H4 (cell line): ENCODE data around the gene AMIGO3. TPM values are rescaled to one million over a fixed set of nuclear protein-coding genes. Genes with fewer than 3 reads are reported as not detected.
A peak's percentile ranks its signal among the peaks of the same experiment; 100 is the strongest.
"Not testable (repeated sequence)": the region's sequence is repeated elsewhere in the genome, so short reads cannot be mapped to it uniquely, and the experiment has no call there.

Source experiments
- DNase-seq: peaks from one replicate; pipeline ENCODE4 v3.0.0-alpha.2; 2015; ENCODE audit warnings: low spot score
- total RNA-seq: library from RNA; depleted of rRNA; stranded (reverse); fragments of >200 nt; shearing (Covaris generic); gene quantifications from 2 replicates; pipeline ENCODE4 v1.2.3, GENCODE V29; 2014

AMIGO3 gene
- total RNA-seq, 1 experiment from 2014 or later: not detected

- DNase-seq: no peak
These were observed 7.3 kb downstream of the AMIGO3 start for GRCh38 chr3:49712166-49712565.

GRCh38 chr3:49711489-49711888 lies 8.0 kb downstream of the AMIGO3 start:
- DNase-seq: no peak

- no peak for DNase-seq
These were observed 9.6 kb downstream of the AMIGO3 start for GRCh38 chr3:49709852-49710251.

- DNase-seq: no peak
These were observed 12.4 kb downstream of the AMIGO3 start for GRCh38 chr3:49707113-49707480.

GRCh38 chr3:49706456-49707112 lies 12.9 kb downstream of the AMIGO3 start:
- no peak for DNase-seq

- DNase-seq: no peak
These were observed 14.0 kb downstream of the AMIGO3 start for GRCh38 chr3:49705390-49705960.

GRCh38 chr3:49704629-49705028 lies 14.9 kb downstream of the AMIGO3 start:
- DNase-seq: no peak

- DNase-seq: no peak
These were observed 15.5 kb downstream of the AMIGO3 start for GRCh38 chr3:49703956-49704355.

GRCh38 chr3:49703443-49703927 lies 16.0 kb downstream of the AMIGO3 start:
- DNase-seq: peak; percentile 52

- DNase-seq: no peak
These were observed 16.8 kb downstream of the AMIGO3 start for GRCh38 chr3:49702672-49703071.

GRCh38 chr3:49701388-49702077 lies 18.0 kb downstream of the AMIGO3 start:
- DNase-seq: no peak

GRCh38 chr3:49700453-49701128 lies 18.9 kb downstream of the AMIGO3 start:
- no peak for DNase-seq

- no peak for DNase-seq
These were observed 19.5 kb downstream of the AMIGO3 start for GRCh38 chr3:49700014-49700413.

GRCh38 chr3:49699281-49699979 lies 20.1 kb downstream of the AMIGO3 start:
- DNase-seq: no peak

- not testable (repeated sequence) for DNase-seq
These were observed 24.0 kb downstream of the AMIGO3 start for GRCh38 chr3:49695350-49696015.

- DNase-seq: not testable (repeated sequence)
These were observed 24.9 kb downstream of the AMIGO3 start for GRCh38 chr3:49694409-49695070.

GRCh38 chr3:49691481-49691880 lies 28.0 kb downstream of the AMIGO3 start:
- DNase-seq: not testable (repeated sequence)

- not testable (repeated sequence) for DNase-seq
These were observed 28.6 kb downstream of the AMIGO3 start for GRCh38 chr3:49690856-49691255.

- not testable (repeated sequence) for DNase-seq
These were observed 29.4 kb downstream of the AMIGO3 start for GRCh38 chr3:49689908-49690624.
